Gastrocnemius medialis (tissue), 4 donors: Measurements from ENCODE around the gene ADNP2.

ENCODE experiments used
- CTCF ChIP-seq, 5 experiments: fragments of 450-650 bp in 3 of 5; fragments of 200-600 bp in 2 of 5; sonication (generic) in 2 of 5; IDR thresholded peaks in 4 of 5; conservative IDR thresholded peaks in 1 of 5; 1 replicate in 4 of 5; 2 replicates in 1 of 5; pipeline ENCODE4 v1.5.1; 2016 to 2019; ENCODE audit warnings: antibody characterized with exemption in 5 of 5, mild to moderate bottlenecking in 3 of 5, moderate library complexity in 3 of 5
- POLR2A ChIP-seq, 2 donors: fragments of 450-650 bp; IDR thresholded peaks; one replicate each; pipeline ENCODE4 v1.6.1; 2017; ENCODE audit warnings: antibody characterized with exemption in 2 of 2, mild to moderate bottlenecking in 2 of 2, moderate library complexity in 2 of 2

GRCh38 chr18:80076379-80076778 lies 32.7 kb upstream of the ADNP2 start:
- TF ChIP-seq CTCF (IDR thresholded peaks at IDR 0.05 in 4 of 5, conservative IDR thresholded peaks at IDR 0.05 in 1 of 5) (no peak), POLR2A (IDR thresholded peaks at IDR 0.05) (no peak)
